Right atrium auricular region (tissue), 2 donors: ENCODE results near the gene PANK4. TPM values are rescaled to one million over a fixed set of nuclear protein-coding genes. Genes with fewer than 3 reads are reported as not detected.

ENCODE experiments used
- DNase-seq: peaks from one replicate; pipeline ENCODE4 v3.0.0-alpha.2; 2019; ENCODE audit warnings: low spot score
- H3K27ac ChIP-seq, 2 donors: fragments of 200-600 bp; sonication (generic); 1 replicate in 1 of 2; 2 replicates in 1 of 2; pipeline ENCODE4 v1.5.1; 2016 to 2019
- H3K27me3 ChIP-seq, 2 donors: fragments of 200-600 bp; sonication (generic); one replicate each; pipeline versions ENCODE4 v1.5.1 to v1.6.0; 2017 to 2019
- H3K36me3 ChIP-seq: fragments of 200-600 bp; sonication (generic); one replicate; pipeline ENCODE4 v1.5.1; 2016
- H3K4me1 ChIP-seq, 2 donors: fragments of 200-600 bp; sonication (generic); one replicate each; pipeline versions ENCODE4 v1.5.1 to v1.6.0; 2017 to 2019
- H3K4me3 ChIP-seq, 2 donors: fragments of 200-600 bp; sonication (generic); 1 replicate in 1 of 2; 2 replicates in 1 of 2; pipeline ENCODE4 v1.5.1; 2017 to 2019; ENCODE audit warnings: mild to moderate bottlenecking in 1 of 2, moderate library complexity in 1 of 2
- H3K9me3 ChIP-seq, 2 donors: fragments of 200-600 bp; sonication (generic); one replicate each; pipeline ENCODE4 v1.5.1; 2019
- CTCF ChIP-seq, 2 donors: fragments of 200-600 bp; sonication (generic); IDR thresholded peaks; one replicate each; pipeline ENCODE4 v1.5.1; 2019; ENCODE audit warnings: antibody characterized with exemption in 2 of 2
- total RNA-seq, 2 donors: library from RNA; depleted of rRNA; stranded (reverse); fragments of >200 nt; gene quantifications; one replicate each; pipeline ENCODE4 v1.1.0, GENCODE V29; 2016

Gene PANK4
- total RNA-seq, 2 donors from 2014 or later: 27.0 to 41.5 TPM

GRCh38 chr1:2519029-2519685, 7.2 kb downstream of the PANK4 start:
- H3K27me3 ChIP-seq: no peaks in the 10 kb centered on the region
- no peak overlapping the region for H3K4me3 ChIP-seq
- TF ChIP-seq CTCF (IDR thresholded peaks at IDR 0.05): no peak
- peaks cover 76% of the 10 kb centered on the region for H3K36me3 ChIP-seq
- DNase-seq: no peak
- no peaks in the 10 kb centered on the region for H3K9me3 ChIP-seq
- H3K27ac ChIP-seq: no peak overlapping the region
- H3K4me1 ChIP-seq: peaks cover 0 to 14% of the 10 kb centered on the region in 2 donors

GRCh38 chr1:2518528-2518927, 7.9 kb downstream of the PANK4 start:
- Histone ChIP-seq H3K4me1 (peaks cover 0 to 7% of the 10 kb centered on the region in 2 donors), H3K9me3 (no peaks in the 10 kb centered on the region), H3K4me3 (no peak overlapping the region), H3K36me3 (peaks cover 83% of the 10 kb centered on the region), H3K27ac (no peak overlapping the region), H3K27me3 (no peaks in the 10 kb centered on the region)
- TF ChIP-seq CTCF (IDR thresholded peaks at IDR 0.05): no peak
- DNase-seq: no peak

GRCh38 chr1:2517966-2518365, 8.4 kb downstream of the PANK4 start:
- no peak for TF ChIP-seq CTCF (IDR thresholded peaks at IDR 0.05)
- no peak overlapping the region for H3K4me3 ChIP-seq
- H3K9me3 ChIP-seq: no peaks in the 10 kb centered on the region
- DNase-seq: no peak
- H3K36me3 ChIP-seq: peaks cover 88% of the 10 kb centered on the region
- H3K27me3 ChIP-seq: no peaks in the 10 kb centered on the region
- H3K4me1 ChIP-seq: peaks cover 0 to 2% of the 10 kb centered on the region in 2 donors
- no peak overlapping the region for H3K27ac ChIP-seq

GRCh38 chr1:2516946-2517345, 9.4 kb downstream of the PANK4 start:
- Histone ChIP-seq H3K4me3 (no peak overlapping the region), H3K36me3 (peaks cover 99% of the 10 kb centered on the region), H3K27me3 (no peaks in the 10 kb centered on the region)

GRCh38 chr1:2516124-2516523, 10.3 kb downstream of the PANK4 start:
- no peaks in the 10 kb centered on the region for H3K4me1 ChIP-seq
- H3K9me3 ChIP-seq: no peaks in the 10 kb centered on the region
- peaks cover 100% of the 10 kb centered on the region for H3K36me3 ChIP-seq

More at GRCh38 chr1:2516946-2517345, 9.4 kb downstream of the PANK4 start:
- H3K9me3 ChIP-seq: no peaks in the 10 kb centered on the region
- DNase-seq: no peak
- no peak for TF ChIP-seq CTCF (IDR thresholded peaks at IDR 0.05)
- H3K4me1 ChIP-seq: no peaks in the 10 kb centered on the region
- no peak overlapping the region for H3K27ac ChIP-seq

More at GRCh38 chr1:2516124-2516523, 10.3 kb downstream of the PANK4 start:
- no peak overlapping the region for H3K27ac ChIP-seq
- no peak for DNase-seq
- no peak overlapping the region for H3K4me3 ChIP-seq
- no peak for TF ChIP-seq CTCF (IDR thresholded peaks at IDR 0.05)
- no peaks in the 10 kb centered on the region for H3K27me3 ChIP-seq
